Skeletal muscle tissue (tissue), 4 donors: Measurements from ENCODE around the gene CNDP1. TPM values are rescaled to one million over a fixed set of nuclear protein-coding genes. Genes with fewer than 3 reads are reported as not detected.
"Not testable (repeated sequence)": the region's sequence is repeated elsewhere in the genome, so short reads cannot be mapped to it uniquely, and the experiment has no call there.

Experiments used
- H3K27ac ChIP-seq: one replicate; pipeline ENCODE4 v1.7.0; 2013; ENCODE audit warnings: mild to moderate bottlenecking, low read depth, low read length, inconsistent platforms
- H3K27me3 ChIP-seq, 3 donors: one replicate each; pipeline ENCODE4 v1.7.0; 2013; ENCODE audit warnings: low read length in 3 of 3; ENCODE audit not compliant: control insufficient read depth in 3 of 3, insufficient read depth in 3 of 3
- H3K36me3 ChIP-seq, 3 donors: one replicate each; pipeline ENCODE4 v1.7.0; 2013; ENCODE audit warnings: low read length in 3 of 3; ENCODE audit not compliant: control insufficient read depth in 3 of 3, insufficient read depth in 3 of 3
- H3K4me1 ChIP-seq, 3 donors: one replicate each; pipeline ENCODE4 v1.7.0; 2013; ENCODE audit warnings: low read length in 3 of 3, mild to moderate bottlenecking in 3 of 3; ENCODE audit not compliant: control insufficient read depth in 3 of 3, insufficient read depth in 3 of 3
- H3K4me3 ChIP-seq, 3 donors: one replicate each; pipeline ENCODE4 v1.7.0; 2013; ENCODE audit warnings: low read length in 3 of 3
- H3K9ac ChIP-seq, 3 donors: one replicate each; pipeline ENCODE4 v1.7.0; 2013; ENCODE audit warnings: low read length in 3 of 3, mild to moderate bottlenecking in 3 of 3, moderate library complexity in 2 of 3, low read depth in 1 of 3
- H3K9me3 ChIP-seq, 3 donors: one replicate each; pipeline ENCODE4 v1.7.0; 2013; ENCODE audit warnings: low read length in 3 of 3; ENCODE audit not compliant: control insufficient read depth in 3 of 3
- total RNA-seq: library from RNA; depleted of rRNA; stranded (reverse); fragments of >200 nt; gene quantifications from one replicate; pipeline ENCODE4 v1.2.3, GENCODE V29; 2014
- donor health status: Osteomylitis.

The CNDP1 gene
- total RNA-seq, 1 donor from 2014 or later = not detected

DNA sequence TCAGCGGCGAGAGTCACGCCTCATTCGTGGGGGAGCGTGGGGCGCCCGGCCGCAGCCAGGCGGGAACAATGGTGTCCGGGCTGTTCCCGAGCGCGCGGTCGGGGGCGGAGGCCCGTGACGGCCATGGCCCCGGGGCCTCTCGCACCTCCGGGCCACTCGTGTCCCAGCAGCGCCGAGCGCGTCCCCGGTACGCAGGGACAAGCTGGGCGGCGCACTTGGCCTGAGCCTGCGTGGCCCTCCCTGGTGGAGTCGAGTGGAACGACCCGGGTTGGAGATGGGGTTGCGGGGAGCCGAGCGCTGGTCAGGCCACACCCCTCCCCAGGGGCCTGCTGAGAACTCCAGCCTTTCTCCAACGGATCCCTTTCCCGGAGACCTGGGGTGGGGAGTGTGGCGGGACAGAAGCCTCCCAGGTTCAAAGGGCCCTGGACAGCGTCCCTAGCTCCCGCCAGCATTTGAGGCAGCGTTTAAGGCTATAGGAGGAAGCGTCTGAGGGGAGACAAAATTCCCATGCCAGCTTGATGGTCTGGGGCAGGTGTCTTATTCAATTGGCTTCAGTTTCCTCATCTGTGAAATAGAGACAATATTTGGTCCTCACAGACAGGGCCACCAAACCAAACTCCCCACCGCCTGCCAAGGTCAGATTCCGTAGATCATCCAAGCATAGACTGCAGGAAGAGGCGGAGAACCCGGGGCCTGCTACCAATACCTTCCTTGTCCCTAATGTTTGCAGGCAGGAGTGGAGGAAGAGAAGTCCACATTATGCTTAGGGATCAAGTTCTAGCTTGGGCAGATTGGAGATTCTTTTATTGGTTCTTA lies 37.6 kb upstream of the CNDP1 start:
- Histone ChIP-seq H3K9me3 (peaks cover 0 to 4% (median 0%) of the 10 kb centered on the region in 3 donors), H3K4me3 (peak overlapping the region; percentile 82 to 93 (median 91)), H3K27ac (peak overlapping the region; percentile 86), H3K36me3 (peaks cover 0 to 7% (median 6%) of the 10 kb centered on the region in 3 donors), H3K4me1 (peaks cover 10 to 22% (median 20%) of the 10 kb centered on the region in 3 donors), H3K27me3 (no peaks in the 10 kb centered on the region), H3K9ac (peak overlapping the region; percentile 84 to 91 (median 90))

DNA sequence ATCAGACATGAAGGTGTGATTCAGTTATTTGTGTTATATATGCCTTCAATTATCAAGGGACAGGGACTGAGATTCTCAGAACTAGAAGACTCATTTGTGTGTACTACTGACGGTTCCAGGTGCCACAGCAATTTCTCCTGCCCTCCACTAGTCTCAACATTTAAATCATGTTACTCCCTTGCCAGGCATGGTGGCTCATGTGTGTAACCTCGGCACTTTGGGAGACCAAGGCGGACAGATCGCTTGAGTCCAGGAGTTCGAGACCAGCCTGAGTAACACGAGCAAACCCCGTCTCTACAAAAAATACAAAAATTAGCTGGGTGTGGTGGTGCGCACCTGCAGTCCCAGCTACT lies 37.0 kb upstream of the CNDP1 start:
- H3K4me1 ChIP-seq = peaks cover 10 to 22% (median 20%) of the 10 kb centered on the region in 3 donors

DNA sequence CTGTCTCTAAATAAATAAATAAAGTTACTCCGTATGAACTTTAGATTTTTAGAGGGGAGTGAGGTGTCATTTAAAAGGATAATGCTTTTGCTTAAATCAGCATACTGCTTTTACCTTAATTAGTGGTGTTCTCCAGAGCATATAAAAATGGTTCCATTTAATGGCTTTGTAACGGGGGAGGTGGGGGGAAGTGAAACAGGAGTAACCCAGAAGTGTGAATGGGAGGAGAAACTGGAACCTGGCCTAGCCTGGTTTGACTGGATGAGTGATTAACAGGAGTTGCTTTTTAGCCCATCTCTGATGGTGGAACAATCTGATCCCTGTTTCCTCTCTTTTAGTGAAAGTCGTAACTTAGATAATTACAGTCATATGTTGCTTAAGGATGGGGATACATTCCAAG lies 36.5 kb upstream of the CNDP1 start:
- Histone ChIP-seq H3K4me1 (peaks cover 10 to 22% (median 20%) of the 10 kb centered on the region in 3 donors), H3K27me3 (no peaks in the 10 kb centered on the region), H3K9me3 (no peaks in the 10 kb centered on the region), H3K27ac (no peak overlapping the region), H3K4me3 (no peak overlapping the region), H3K9ac (no peak overlapping the region), H3K36me3 (peaks cover 3 to 15% (median 14%) of the 10 kb centered on the region in 3 donors)

More for the DNA sequence above, 37.0 kb upstream of the CNDP1 start:
- H3K36me3 ChIP-seq = peaks cover 0 to 10% (median 9%) of the 10 kb centered on the region in 3 donors
- H3K27ac ChIP-seq = peak overlapping the region; percentile 86
- H3K4me3 ChIP-seq = peak overlapping the region; percentile 82 to 93 (median 91)
- no peaks in the 10 kb centered on the region for H3K27me3 ChIP-seq
- H3K9ac ChIP-seq = peak overlapping the region in 2 of 3 donors; percentile 84 to 90
- no peaks in the 10 kb centered on the region for H3K9me3 ChIP-seq

DNA sequence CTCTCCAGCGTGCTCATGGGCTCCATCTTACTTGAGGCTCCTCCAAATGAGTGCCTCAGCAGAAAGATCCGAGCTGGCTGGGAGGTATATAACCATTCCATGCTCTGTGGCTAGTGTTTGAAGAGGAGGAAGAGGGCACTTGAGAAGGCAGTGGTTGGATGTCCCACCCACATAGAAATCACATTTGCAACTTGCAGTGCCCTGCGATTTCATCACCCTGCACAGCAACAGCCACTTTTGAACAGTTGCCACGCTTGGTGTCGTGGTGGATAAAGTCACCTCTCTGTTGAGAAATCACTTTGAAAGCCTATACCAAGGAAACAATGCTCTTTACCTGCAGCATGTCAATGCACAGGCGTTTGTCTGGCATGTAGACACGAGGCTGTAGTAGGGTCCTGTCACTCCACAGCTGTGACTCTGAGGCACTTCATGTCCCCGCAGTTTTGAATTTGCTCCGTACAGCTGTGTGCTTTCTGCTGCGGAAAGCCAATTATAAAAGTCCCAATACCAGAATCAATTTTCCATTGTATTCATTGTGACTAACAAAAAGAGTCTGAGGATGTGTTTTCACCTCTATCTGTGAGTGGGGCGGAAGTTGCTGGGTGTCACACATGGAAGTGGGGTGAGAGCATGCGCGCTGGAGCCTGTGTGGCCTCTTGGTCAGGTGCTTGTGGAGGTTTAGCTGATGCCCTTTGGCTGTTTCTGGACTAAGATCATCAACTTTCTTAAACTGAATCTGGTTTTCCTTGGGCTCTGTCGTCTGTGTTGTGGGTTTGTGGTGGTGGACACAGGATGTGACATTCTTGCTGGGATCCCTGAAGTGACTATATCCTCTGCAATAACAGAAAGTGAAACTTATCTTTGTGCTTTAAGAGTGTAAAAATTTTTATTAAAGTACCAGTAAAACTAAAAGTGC lies 35.3 kb upstream of the CNDP1 start:
- peak overlapping the region in 1 of 3 donors; percentile 70 for H3K9ac ChIP-seq
- no peaks in the 10 kb centered on the region for H3K9me3 ChIP-seq
- H3K4me1 ChIP-seq = peaks cover 10 to 22% (median 20%) of the 10 kb centered on the region in 3 donors
- peak overlapping the region; percentile 56 for H3K27ac ChIP-seq
- H3K27me3 ChIP-seq = no peaks in the 10 kb centered on the region
- H3K36me3 ChIP-seq = peaks cover 10 to 21% (median 20%) of the 10 kb centered on the region in 3 donors
- H3K4me3 ChIP-seq = peak overlapping the region in 1 of 3 donors; percentile 55

DNA sequence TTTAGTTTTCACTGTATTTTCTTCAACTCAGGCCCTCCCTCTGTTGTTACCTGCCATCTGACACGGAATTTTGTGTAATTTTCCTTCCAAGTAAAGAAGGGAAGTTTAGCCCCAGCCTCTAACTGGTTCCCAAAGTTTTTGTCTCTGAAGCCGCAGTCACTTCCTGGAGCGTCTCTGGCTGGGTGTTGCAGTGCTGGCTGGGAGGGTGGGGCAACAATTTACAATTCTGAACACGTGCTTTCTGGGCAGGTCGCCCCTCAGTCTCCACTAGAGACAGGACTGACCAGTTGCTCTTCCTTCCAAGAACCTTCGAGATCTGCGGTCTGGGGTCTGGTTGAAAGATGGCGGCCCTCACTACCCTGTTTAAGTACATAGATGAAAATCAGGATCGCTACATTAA lies 34.7 kb upstream of the CNDP1 start:
- Histone ChIP-seq H3K4me1 (peaks cover 10 to 22% (median 20%) of the 10 kb centered on the region in 3 donors), H3K36me3 (peaks cover 11 to 27% (median 26%) of the 10 kb centered on the region in 3 donors), H3K27me3 (no peaks in the 10 kb centered on the region), H3K9ac (peak overlapping the region in 1 of 3 donors; percentile 70), H3K27ac (peak overlapping the region; percentile 56), H3K9me3 (no peaks in the 10 kb centered on the region), H3K4me3 (peak overlapping the region in 1 of 3 donors; percentile 55)

DNA sequence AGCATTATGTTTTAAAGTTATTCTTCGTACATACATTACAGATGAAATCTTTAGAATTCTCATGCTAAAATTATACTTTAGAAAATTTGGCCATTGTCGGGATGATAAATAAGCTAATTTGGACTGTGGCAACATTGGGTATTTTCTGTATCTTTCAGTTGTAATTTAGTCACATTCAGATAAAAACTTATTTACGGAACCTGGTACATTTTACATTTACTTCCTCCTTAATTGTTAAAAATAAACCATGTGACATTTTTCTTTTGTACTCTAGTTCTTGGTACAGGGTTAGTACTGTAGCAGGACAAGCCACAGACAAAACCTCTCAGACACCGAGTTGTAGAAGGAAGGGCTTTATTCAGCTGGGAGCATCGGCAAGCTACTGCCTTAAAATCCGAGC lies 33.9 kb upstream of the CNDP1 start:
- Histone ChIP-seq H3K27ac (peak overlapping the region; percentile 56), H3K9me3 (no peaks in the 10 kb centered on the region), H3K4me3 (no peak overlapping the region), H3K9ac (no peak overlapping the region), H3K27me3 (no peaks in the 10 kb centered on the region), H3K4me1 (peaks cover 10 to 21% (median 20%) of the 10 kb centered on the region in 3 donors), H3K36me3 (peaks cover 13 to 31% (median 27%) of the 10 kb centered on the region in 3 donors)

DNA sequence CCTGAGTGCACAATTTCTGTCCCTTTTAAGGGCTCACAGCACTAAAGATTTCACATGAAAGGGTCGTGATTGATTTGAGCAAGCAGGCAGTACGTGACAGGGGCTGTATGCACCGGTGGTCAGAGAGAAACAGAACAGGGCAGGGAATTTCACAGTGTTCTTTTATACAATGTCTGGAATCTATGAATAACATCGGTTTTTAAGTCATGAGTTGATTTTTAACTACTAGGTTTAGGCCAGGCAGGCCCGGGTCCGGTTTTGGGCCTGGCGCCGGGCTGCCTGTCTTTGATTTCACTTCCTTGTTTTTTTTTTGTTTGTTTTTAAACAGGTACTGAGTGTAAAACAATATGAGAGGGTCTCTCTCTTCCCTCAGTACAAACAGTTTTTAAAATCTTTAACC lies 33.5 kb upstream of the CNDP1 start:
- H3K4me3 ChIP-seq, H3K27me3 ChIP-seq, H3K9me3 ChIP-seq, H3K9ac ChIP-seq: not testable (repeated sequence)
- H3K27ac ChIP-seq = peak overlapping the region; percentile 56
- H3K4me1 ChIP-seq = peaks cover 10 to 20% (median 18%) of the 10 kb centered on the region in 3 donors
- peaks cover 14 to 31% (median 31%) of the 10 kb centered on the region in 3 donors for H3K36me3 ChIP-seq

DNA sequence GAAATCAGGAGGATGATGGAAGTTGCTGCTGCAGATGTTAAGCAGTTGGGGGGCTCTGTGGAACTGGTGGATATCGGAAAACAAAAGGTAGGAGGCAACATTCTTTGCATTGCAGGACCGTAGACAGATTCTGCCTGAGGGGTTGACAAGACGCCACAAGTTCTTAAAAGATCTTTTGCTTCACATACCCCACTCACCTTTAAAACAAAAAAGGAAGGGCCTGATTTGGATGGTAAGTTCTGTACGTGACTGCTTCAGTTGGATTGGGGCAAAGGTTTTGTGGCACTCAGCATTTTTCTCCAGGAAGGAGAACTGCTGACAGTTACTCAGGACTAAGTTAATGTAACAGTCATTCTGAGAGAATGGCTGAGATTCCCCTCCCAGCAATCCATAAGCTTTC lies 32.9 kb upstream of the CNDP1 start:
- H3K4me1 ChIP-seq = peaks cover 10 to 20% (median 18%) of the 10 kb centered on the region in 3 donors
- peak overlapping the region; percentile 6 for H3K27ac ChIP-seq
- H3K36me3 ChIP-seq = peaks cover 16 to 32% (median 31%) of the 10 kb centered on the region in 3 donors
- H3K9me3 ChIP-seq = no peaks in the 10 kb centered on the region
- no peak overlapping the region for H3K9ac ChIP-seq
- H3K4me3 ChIP-seq = no peak overlapping the region
- H3K27me3 ChIP-seq = no peaks in the 10 kb centered on the region

DNA sequence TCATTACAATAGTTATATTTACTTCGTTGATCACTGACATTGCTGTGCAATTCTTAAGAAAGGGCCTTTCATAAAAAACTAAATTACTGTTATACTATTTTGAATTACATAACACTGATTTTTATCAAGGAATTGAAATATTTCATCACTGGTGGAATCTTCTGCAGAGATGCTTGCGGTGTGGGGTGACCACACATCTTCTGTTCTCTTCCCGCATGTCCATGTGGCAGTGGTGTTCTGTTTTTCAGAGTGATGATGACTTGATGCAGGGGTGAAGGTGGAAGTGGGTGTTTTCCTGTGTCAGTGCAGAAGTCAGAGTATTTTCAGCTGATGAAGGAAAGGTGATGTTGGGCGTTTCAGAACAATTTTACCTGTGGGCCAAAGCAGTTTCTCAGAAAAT lies 31.2 kb upstream of the CNDP1 start:
- H3K4me3 ChIP-seq = no peak overlapping the region
- no peaks in the 10 kb centered on the region for H3K9me3 ChIP-seq
- H3K9ac ChIP-seq = no peak overlapping the region
- no peaks in the 10 kb centered on the region for H3K27me3 ChIP-seq
- no peak overlapping the region for H3K27ac ChIP-seq
- H3K36me3 ChIP-seq = peaks cover 32 to 46% (median 35%) of the 10 kb centered on the region in 3 donors
- peaks cover 3 to 10% (median 10%) of the 10 kb centered on the region in 3 donors for H3K4me1 ChIP-seq
